Measurements from ENCODE around the gene WDR26. TPM values are rescaled to one million over a fixed set of nuclear protein-coding genes. Genes with fewer than 3 reads are reported as not detected.

WDR26 gene
- total RNA-seq, 1 donor, result 57.7 TPM

- no peak for TF ChIP-seq CTCF (IDR thresholded peaks at IDR 0.05; ENCODE audit: insufficient read depth, low read length)
- H3K4me3 ChIP-seq (ENCODE audit: low read depth, low read length), result no peak overlapping the region
- no peak for DNase-seq (ENCODE audit: low read depth)
Measured at GRCh38 chr1:224339442-224340033, 95.1 kb downstream of the WDR26 start.

- TF ChIP-seq CTCF (IDR thresholded peaks at IDR 0.05; ENCODE audit: insufficient read depth, low read length), result no peak
- H3K4me3 ChIP-seq (ENCODE audit: low read depth, low read length), result no peak overlapping the region
- peak; percentile 6 for DNase-seq (ENCODE audit: low read depth)
Measured at GRCh38 chr1:224338150-224338838, 96.3 kb downstream of the WDR26 start.

Small RNAs within 50 kb of the gene (small RNA-seq; reads per million reads assigned to genes)
- 13.6 reads per million, percentile 94 among the genes with 10 or more reads in this experiment for gene MIR4742

Other genes starting within 250 kb of the WDR26 start
- gene NVL, start 104.6 kb downstream of the WDR26 start, total RNA-seq (ENCODE audit: low replicate concordance), result 27.6 and 27.7 TPM in 2 replicates
- gene CNIH4, start 77.9 kb downstream of the WDR26 start, total RNA-seq (ENCODE audit: low replicate concordance), result 50.1 and 86.5 TPM in 2 replicates
- gene CNIH3, start 181.5 kb upstream of the WDR26 start, total RNA-seq (ENCODE audit: low replicate concordance), result 31.5 and 72.4 TPM in 2 replicates